HepG2 (cell line): ENCODE measurements around the gene MXD1. TPM values are rescaled to one million over a fixed set of nuclear protein-coding genes. Genes with fewer than 3 reads are reported as not detected.

Experiments used
- ATAC-seq: fragments of 200-7000 bp; cut with Tn5 transposase; 3 replicates; pipeline ENCODE4 v1.9.1; 2020; ENCODE audit warnings: mild to moderate bottlenecking, moderate library complexity
- BruUV-seq: library from RNA; stranded (reverse); fragments of 400-500 nt; replicated peaks from 2 replicates; lab custom pipeline; 2021; lab: Mats Ljungman, UMichigan
- CTCF ChIA-PET: fragments of 300-600 bp; formaldehyde crosslinking; extraction: SDS; loops from one replicate; lab custom pipeline; 2021; ENCODE audit warnings: low total read pairs, inconsistent platforms, low intra/inter-chr PET ratio; lab: Yijun Ruan, JAX
- POLR2A ChIA-PET: fragments of 350-600 bp; sonication (Branson Sonifier 250); formaldehyde crosslinking; loops from one replicate; lab custom pipeline; 2020; ENCODE audit warnings: antibody characterized with exemption, inconsistent platforms; lab: Yijun Ruan, JAX
- DNase-seq: peaks from one replicate; pipeline ENCODE4 v3.0.0-alpha.2; 2015; ENCODE audit warnings: low spot score
- FAIRE-seq: peaks from 3 replicates; lab custom pipeline; 2011; peaks lifted over from hg19 to GRCh38; lab: Jason Lieb, UNC
- H2AFZ ChIP-seq: one replicate; pipeline ENCODE4 v1.6.1; 2011; ENCODE audit warnings: low read length, inconsistent platforms
- H3K27ac ChIP-seq: fragments of 300-600 bp; 3 replicates; pipeline ENCODE4 v1.8.0; 2011; ENCODE audit warnings: mixed run types, mild to moderate bottlenecking, mixed read lengths, low read length, inconsistent platforms; ENCODE audit not compliant: insufficient read depth; ENCODE audit errors: extremely low read length
- H3K27me3 ChIP-seq, 2 experiments: fragments of 200-600 bp in 1 of 2; 2 replicates in 1 of 2; 3 replicates in 1 of 2; pipeline versions ENCODE4 v1.6.0 to v1.8.0; 2011; ENCODE audit warnings: low read length in 2 of 2, mild to moderate bottlenecking in 2 of 2, moderate library complexity in 2 of 2, inconsistent platforms in 1 of 2; ENCODE audit not compliant: insufficient read depth in 2 of 2, control insufficient read depth in 1 of 2
- H3K36me3 ChIP-seq, 2 experiments: fragments of 200-600 bp in 1 of 2; replicated peaks in 1 of 2; 2 replicates in 1 of 2; 3 replicates in 1 of 2; pipeline versions ENCODE4 v1.5.1 to v1.8.0; 2011; ENCODE audit warnings: low read length in 2 of 2, inconsistent platforms in 1 of 2; ENCODE audit not compliant: insufficient read depth in 2 of 2, control insufficient read depth in 1 of 2
- H3K4me1 ChIP-seq: 2 replicates; pipeline ENCODE4 v1.5.1; 2012; ENCODE audit warnings: low read length, inconsistent platforms; ENCODE audit not compliant: insufficient read depth
- H3K4me2 ChIP-seq: 2 replicates; pipeline ENCODE4 v1.6.0; 2011; ENCODE audit warnings: low read depth, low read length, inconsistent platforms
- H3K4me3 ChIP-seq, 3 experiments: fragments of 200-600 bp in 1 of 3; sonication (generic), shearing (Covaris generic) in 1 of 3; replicated peaks in 1 of 3; 2 replicates each; pipeline ENCODE4 v1.5.1; 2011 to 2016; ENCODE audit warnings: low read length in 3 of 3, inconsistent platforms in 2 of 3, low read depth in 2 of 3, mild to moderate bottlenecking in 2 of 3, control low read depth in 1 of 3, mixed read lengths in 1 of 3; ENCODE audit not compliant: insufficient read depth in 1 of 3
- H3K79me2 ChIP-seq: one replicate; pipeline ENCODE4 v1.6.1; 2011; ENCODE audit warnings: low read length, inconsistent platforms; ENCODE audit not compliant: insufficient read depth
- H3K9ac ChIP-seq: 2 replicates; pipeline ENCODE4 v1.6.0; 2011; ENCODE audit warnings: mild to moderate bottlenecking, low read depth, low read length, inconsistent platforms; ENCODE audit not compliant: insufficient read depth
- H3K9me3 ChIP-seq: 2 replicates; pipeline ENCODE4 v1.5.1; 2012; ENCODE audit warnings: mild to moderate bottlenecking, low read length
- H4K20me1 ChIP-seq: 2 replicates; pipeline ENCODE4 v1.6.0; 2011; ENCODE audit warnings: inconsistent platforms, mild to moderate bottlenecking, low read length, moderate library complexity; ENCODE audit not compliant: insufficient read depth
- CREB1 ChIP-seq, 2 experiments: fragments of 450-650 bp in 1 of 2; IDR thresholded peaks; 2 replicates each; pipeline ENCODE4 v1.6.1; 2016 to 2017; ENCODE audit warnings: control low read depth in 1 of 2, mild to moderate bottlenecking in 1 of 2, missing compliant biosample characterization in 1 of 2, missing genetic modification characterization in 1 of 2
- GATAD2A ChIP-seq: IDR thresholded peaks from 2 replicates; pipeline ENCODE4 v1.6.1; 2016
- HMGXB3 ChIP-seq: sonication (generic); formaldehyde crosslinking; IDR thresholded peaks from 2 replicates; pipeline ENCODE4 v1.4.0; 2020; ENCODE audit warnings: missing genetic modification reagents, borderline replicate concordance
- IRF9 ChIP-seq: sonication (generic); formaldehyde crosslinking; IDR thresholded peaks from 2 replicates; pipeline ENCODE4 v1.8.0; 2022; ENCODE audit warnings: missing genetic modification reagents, mild to moderate bottlenecking, borderline replicate concordance
- MIXL1 ChIP-seq: IDR thresholded peaks from 2 replicates; pipeline ENCODE4 v1.6.1; 2016
- RXRB ChIP-seq: IDR thresholded peaks from 2 replicates; pipeline ENCODE4 v1.6.1; 2016; ENCODE audit warnings: borderline replicate concordance, missing genetic modification reagents, missing compliant biosample characterization
- SMC3 ChIP-seq: IDR thresholded peaks from 2 replicates; pipeline ENCODE4 v1.6.1; 2011; ENCODE audit warnings: low read length, improper control_type of control experiment
- STAG1 ChIP-seq: sonication (generic); formaldehyde crosslinking; IDR thresholded peaks from 2 replicates; pipeline ENCODE4 v1.4.0; 2020; ENCODE audit warnings: missing genetic modification reagents
- TFDP2 ChIP-seq: sonication (generic); formaldehyde crosslinking; IDR thresholded peaks from 2 replicates; pipeline ENCODE4 v1.4.0; 2020; ENCODE audit warnings: missing genetic modification reagents
- TFE3 ChIP-seq: IDR thresholded peaks from 2 replicates; pipeline ENCODE4 v1.6.1; 2016
- TGIF2 ChIP-seq: IDR thresholded peaks from 2 replicates; pipeline ENCODE4 v1.6.1; 2016; ENCODE audit warnings: control low read depth, missing compliant biosample characterization
- ZNF20 ChIP-seq: sonication (generic); formaldehyde crosslinking; IDR thresholded peaks from 2 replicates; pipeline ENCODE4 v1.4.0; 2020; ENCODE audit warnings: mild to moderate bottlenecking, moderate library complexity, missing genetic modification reagents
- ZSCAN12 ChIP-seq: sonication (generic); formaldehyde crosslinking; IDR thresholded peaks from 2 replicates; pipeline ENCODE4 v1.9.0; 2021; ENCODE audit warnings: mild to moderate bottlenecking, missing genetic modification reagents
- ZSCAN9 ChIP-seq: IDR thresholded peaks from 2 replicates; pipeline ENCODE4 v1.6.1; 2016; ENCODE audit warnings: borderline replicate concordance
- WGBS: methylation state at CpG from one replicate; pipeline ENCODE4 v1.1.6; 2017; ENCODE audit warnings: low lambda C conversion rate; 5-methylcytosine and 5-hydroxymethylcytosine counted together
- in situ Hi-C: cut with HindIII; loops from 2 replicates; pipeline ENCODE4 v1.10.0; 2017; ENCODE audit warnings: low pct_unique_long_range_greater_than_20kb; ENCODE audit not compliant: extremely low pct_ligation_motif_present
- intact Hi-C: fragments of 100-400 bp; cut with micrococcal nuclease; formaldehyde crosslinking; loops from one replicate; pipeline ENCODE4 v1.10.0; 2022; ENCODE audit not compliant: unreplicated experiment
- polyA plus RNA-seq, 8 experiments: library from polyadenylated mRNA; depleted of rRNA in 3 of 8; stranded (reverse) in 7 of 8; unstranded in 1 of 8; fragments of >200 nt; fragmentation: Illumina TruSeq in 4 of 8; extraction: Trizol in 4 of 8; gene quantifications; 2 replicates each; pipeline versions ENCODE4 v1.2.1 to v1.2.3, GENCODE V29; 2011 to 2016; ENCODE audit warnings: low read depth in 4 of 8, missing spikeins in 1 of 8, mixed read lengths in 1 of 8; ENCODE audit not compliant: insufficient read depth in 1 of 8
- total RNA-seq, 5 experiments: library from RNA; depleted of rRNA; stranded (reverse); fragments of >200 nt; fragmentation: Illumina TruSeq; extraction: Trizol; gene quantifications; 2 replicates each; pipeline ENCODE4 v1.2.3, GENCODE V29; 2016; ENCODE audit warnings: low read depth in 1 of 5

Gene MXD1
- total and polyA plus RNA-seq, 2 of the 13 experiments (the other 11 are each of a cell fraction or from before 2014, with no cell fraction given), result 6.4 to 14.9 TPM

GRCh38 chr2:69911985-69912563, 2.8 kb upstream of the MXD1 start:
- H3K4me3 ChIP-seq, result no peak overlapping the region
- no peak overlapping the region for H3K27ac ChIP-seq
- H3K36me3 ChIP-seq, result peaks cover 9 to 40% of the 10 kb centered on the region in 2 experiments; a peak in 4 of 5 replicates
- CTCF ChIA-PET, result interaction anchor here (0.7 to 2.9 kb wide), 5 partner anchors 150 to 390 kb away, joined by 3 to 22 read pairs (median 6); partner anchors contain the start of gene FAM136A
- no TSS peak for BruUV-seq
- 16% methylated on average over 2 of the region's 2 CpGs for WGBS
- H4K20me1 ChIP-seq, result no peaks in the 10 kb centered on the region
- H3K9ac ChIP-seq, result no peak overlapping the region
- peaks cover 14% of the 10 kb centered on the region for H3K79me2 ChIP-seq
- no peak overlapping the region for H3K4me2 ChIP-seq
- no peaks in the 10 kb centered on the region for H3K27me3 ChIP-seq
- FAIRE-seq, result peak; percentile 51
- intact Hi-C loops (loop anchor here (1.0 to 5.0 kb wide), 5 partner anchors 138 to 641 kb away; partner anchors contain the start of genes FAM136A, PCBP1, TGFA and TIA1), in situ Hi-C loops (loop anchor here (5.0 kb wide), 1 partner anchor 230 kb away; no protein-coding TSS in a partner anchor)
- no peaks in the 10 kb centered on the region for H3K9me3 ChIP-seq
- H2AFZ ChIP-seq, result no peak overlapping the region
- POLR2A ChIA-PET, result interaction anchor here (0.8 to 6.5 kb wide), 3 partner anchors 167 to 231 kb away, joined by 5 to 282 read pairs (median 83); partner anchors contain the start of gene PCBP1
- ATAC-seq, result no peak
- peak; percentile 66 for DNase-seq
- H3K4me1 ChIP-seq, result peaks cover 26% of the 10 kb centered on the region
- no peak for TF ChIP-seq CREB1 (IDR thresholded peaks at IDR 0.05)
- peak; percentile 63; the same call in 1 of the 2 replicates for TF ChIP-seq CREB1 (CRISPR knock-in tag; IDR thresholded peaks at IDR 0.05)
- no peak for TF ChIP-seq IRF9
- 0 out of 2 replicates have a peak, but pooled peaks have one; percentile 25 for TF ChIP-seq RXRB
- 0 out of 2 replicates have a peak, but pooled peaks have one; percentile 21 for TF ChIP-seq GATAD2A
- no peak for TF ChIP-seq HMGXB3
- TF ChIP-seq TGIF2, result 0 out of 2 replicates have a peak, but pooled peaks have one; percentile 17
- TF ChIP-seq MIXL1 (CRISPR knock-in tag), result peak; percentile 41; the same call in 1 of the 2 replicates
- peak; percentile 94 for TF ChIP-seq STAG1
- no peak for TF ChIP-seq ZNF20 (CRISPR knock-in tag)
- 0 out of 2 replicates have a peak, but pooled peaks have one; percentile 29 for TF ChIP-seq ZSCAN12 (CRISPR knock-in tag)
- 0 out of 2 replicates have a peak, but pooled peaks have one; percentile 35 for TF ChIP-seq TFDP2 (CRISPR knock-in tag)
- peak; percentile 53; the same call in 1 of the 2 replicates for TF ChIP-seq ZSCAN9 (CRISPR knock-in tag)
- peak; percentile 87 for TF ChIP-seq SMC3
- 0 out of 2 replicates have a peak, but pooled peaks have one; percentile 11 for TF ChIP-seq TFE3 (CRISPR knock-in tag)
